IPS-20b (cell line): ENCODE data around the gene SPAG17.
A peak's percentile ranks its signal among the peaks of the same experiment; 100 is the strongest.

Source experiments
- H3K27ac ChIP-seq: one replicate; pipeline ENCODE4 v1.5.1; 2013; ENCODE audit warnings: low read length
- H3K27me3 ChIP-seq: 2 replicates; pipeline ENCODE4 v1.6.1; 2013; ENCODE audit warnings: mild to moderate bottlenecking, low read length, inconsistent platforms; ENCODE audit not compliant: insufficient read depth
- H3K36me3 ChIP-seq: 2 replicates; pipeline ENCODE4 v1.6.1; 2013; ENCODE audit warnings: low read depth, mild to moderate bottlenecking, inconsistent platforms, low read length, moderate library complexity; ENCODE audit not compliant: insufficient read depth
- H3K4me1 ChIP-seq: 2 replicates; pipeline ENCODE4 v1.6.1; 2013; ENCODE audit warnings: mild to moderate bottlenecking, control low read depth, inconsistent platforms, low read length, moderate library complexity; ENCODE audit not compliant: insufficient read depth
- H3K4me3 ChIP-seq: 2 replicates; pipeline ENCODE4 v1.5.1; 2013; ENCODE audit warnings: mild to moderate bottlenecking, low read length, inconsistent platforms
- H3K9ac ChIP-seq: 2 replicates; pipeline ENCODE4 v1.6.1; 2013; ENCODE audit warnings: low read depth, mild to moderate bottlenecking, inconsistent platforms, low read length, moderate library complexity
- H3K9me3 ChIP-seq: 2 replicates; pipeline ENCODE4 v1.6.1; 2013; ENCODE audit warnings: mild to moderate bottlenecking, low read depth, low read length, inconsistent platforms; ENCODE audit not compliant: insufficient read depth

Gene SPAG17

DNA sequence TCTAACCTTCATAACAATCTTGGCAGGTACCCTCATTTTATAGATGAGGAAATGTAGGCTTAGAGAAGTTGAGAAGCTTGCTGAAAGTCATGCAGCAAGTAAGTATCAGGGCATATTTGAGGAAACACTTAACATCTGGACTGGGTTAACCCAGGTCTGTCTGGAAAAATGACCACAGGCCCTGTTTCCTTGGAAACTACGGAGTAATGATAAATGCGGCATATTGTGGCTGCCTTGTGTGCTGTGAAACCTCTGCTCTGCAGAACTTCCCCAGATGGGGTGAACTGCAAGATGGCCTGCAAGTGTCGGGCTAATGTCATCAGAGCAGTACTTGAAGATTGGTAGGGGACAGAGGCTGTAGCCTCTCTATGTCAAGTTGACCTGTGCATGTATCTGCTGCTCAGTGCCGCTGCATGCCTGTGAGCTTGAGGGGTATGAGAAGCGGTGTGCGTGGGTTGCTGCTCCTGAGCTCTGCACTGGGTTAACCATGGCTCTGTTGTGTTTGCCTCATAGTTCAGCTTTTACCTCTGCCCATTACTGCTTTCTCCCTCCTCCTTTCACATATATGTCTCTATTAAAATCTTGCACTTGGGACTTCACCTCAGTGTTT, 172.4 kb downstream of the SPAG17 start:
- Histone ChIP-seq H3K9ac (no peak overlapping the region), H3K27me3 (no peaks in the 10 kb centered on the region), H3K27ac (no peak overlapping the region), H3K4me1 (no peaks in the 10 kb centered on the region), H3K4me3 (no peak overlapping the region), H3K9me3 (no peaks in the 10 kb centered on the region), H3K36me3 (no peaks in the 10 kb centered on the region)

DNA sequence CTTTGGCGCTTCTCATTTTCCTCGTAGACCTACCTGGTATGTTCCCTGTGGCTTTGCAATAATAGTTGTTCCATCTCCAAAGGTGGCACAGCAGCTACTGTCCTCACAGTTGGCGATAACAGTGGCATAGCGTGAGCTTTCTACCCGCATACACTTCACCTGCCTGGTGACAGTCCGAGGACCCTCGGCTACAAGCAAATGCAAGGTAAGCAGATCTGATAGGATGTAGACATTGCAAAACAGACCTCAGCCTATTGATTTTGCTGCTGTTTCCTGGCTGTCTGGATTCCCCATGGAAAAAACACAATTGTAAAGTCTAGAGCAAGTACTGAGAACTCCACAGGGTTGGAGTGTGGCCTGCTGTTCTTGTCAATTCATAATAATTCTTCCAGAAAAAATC, 177.0 kb downstream of the SPAG17 start:
- H3K4me1 ChIP-seq: no peaks in the 10 kb centered on the region
- no peak overlapping the region for H3K4me3 ChIP-seq
- no peak overlapping the region for H3K9ac ChIP-seq
- H3K27ac ChIP-seq: no peak overlapping the region
- H3K27me3 ChIP-seq: no peaks in the 10 kb centered on the region
- no peaks in the 10 kb centered on the region for H3K9me3 ChIP-seq
- H3K36me3 ChIP-seq: no peaks in the 10 kb centered on the region

GRCh38 chr1:118007391-118007790, 177.6 kb downstream of the SPAG17 start:
- H3K9me3 ChIP-seq: no peaks in the 10 kb centered on the region
- H3K4me3 ChIP-seq: no peak overlapping the region
- no peaks in the 10 kb centered on the region for H3K27me3 ChIP-seq
- H3K36me3 ChIP-seq: no peaks in the 10 kb centered on the region
- no peak overlapping the region for H3K9ac ChIP-seq
- H3K27ac ChIP-seq: no peak overlapping the region
- no peaks in the 10 kb centered on the region for H3K4me1 ChIP-seq

DNA sequence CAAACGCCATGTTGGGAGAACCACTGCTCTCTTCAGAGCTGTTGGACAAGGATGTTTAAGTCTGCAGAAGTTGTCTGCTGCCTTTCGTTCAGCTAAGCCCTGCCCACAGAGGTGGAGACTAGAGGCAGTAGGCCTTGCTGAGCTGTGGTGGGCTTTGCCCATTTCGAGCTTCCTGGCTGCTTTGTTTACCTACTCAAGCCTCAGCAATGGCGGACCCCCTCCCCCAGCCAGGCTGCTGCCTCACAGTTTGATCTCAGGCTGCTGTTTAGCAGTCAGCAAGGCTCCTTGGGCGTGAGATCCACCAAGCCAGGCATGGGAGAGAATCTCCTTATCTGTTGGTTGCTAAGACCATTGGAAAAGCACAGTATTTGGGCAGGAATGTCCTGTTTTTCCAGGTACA, 180.7 kb downstream of the SPAG17 start:
- no peaks in the 10 kb centered on the region for H3K27me3 ChIP-seq

DNA sequence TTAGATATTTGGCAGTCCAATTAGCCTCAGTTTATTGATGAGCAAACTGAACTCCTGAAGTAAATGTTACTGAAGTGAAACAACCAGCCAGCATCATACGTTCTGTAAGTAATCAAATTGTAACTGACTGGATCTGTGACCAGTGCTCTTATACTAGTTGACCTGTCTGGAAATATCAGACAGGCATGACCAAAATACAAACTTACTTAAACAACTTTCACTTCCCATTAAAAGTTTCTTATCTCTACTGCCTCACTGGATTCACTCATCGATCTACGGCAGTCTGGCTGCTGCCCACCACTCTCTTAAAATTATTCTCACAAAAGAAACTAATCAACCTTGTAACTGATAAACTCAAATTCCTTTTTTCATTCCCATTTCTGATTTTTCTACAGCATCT, 199.1 kb downstream of the SPAG17 start:
- Histone ChIP-seq H3K27ac (no peak overlapping the region), H3K9me3 (no peaks in the 10 kb centered on the region), H3K27me3 (no peaks in the 10 kb centered on the region), H3K9ac (no peak overlapping the region), H3K4me1 (no peaks in the 10 kb centered on the region), H3K4me3 (no peak overlapping the region), H3K36me3 (no peaks in the 10 kb centered on the region)

More for the DNA sequence above, 180.7 kb downstream of the SPAG17 start:
- no peaks in the 10 kb centered on the region for H3K4me1 ChIP-seq
- H3K9ac ChIP-seq: no peak overlapping the region
- no peak overlapping the region for H3K4me3 ChIP-seq
- H3K36me3 ChIP-seq: no peaks in the 10 kb centered on the region
- H3K27ac ChIP-seq: no peak overlapping the region
- H3K9me3 ChIP-seq: no peaks in the 10 kb centered on the region

GRCh38 chr1:117985239-117985638, 199.8 kb downstream of the SPAG17 start:
- no peaks in the 10 kb centered on the region for H3K4me1 ChIP-seq
- H3K36me3 ChIP-seq: no peaks in the 10 kb centered on the region
- no peak overlapping the region for H3K4me3 ChIP-seq
- H3K9me3 ChIP-seq: no peaks in the 10 kb centered on the region
- no peak overlapping the region for H3K27ac ChIP-seq
- no peaks in the 10 kb centered on the region for H3K27me3 ChIP-seq
- no peak overlapping the region for H3K9ac ChIP-seq

GRCh38 chr1:117981455-117982192, 203.4 kb downstream of the SPAG17 start:
- no peak overlapping the region for H3K9ac ChIP-seq
- no peaks in the 10 kb centered on the region for H3K27me3 ChIP-seq

GRCh38 chr1:117976381-117976780, 208.6 kb downstream of the SPAG17 start:
- H3K9ac ChIP-seq: no peak overlapping the region
- no peak overlapping the region for H3K4me3 ChIP-seq
- H3K27me3 ChIP-seq: no peaks in the 10 kb centered on the region
- H3K36me3 ChIP-seq: no peaks in the 10 kb centered on the region
- no peak overlapping the region for H3K27ac ChIP-seq
- H3K9me3 ChIP-seq: no peaks in the 10 kb centered on the region
- H3K4me1 ChIP-seq: no peaks in the 10 kb centered on the region

More at GRCh38 chr1:117981455-117982192, 203.4 kb downstream of the SPAG17 start:
- Histone ChIP-seq H3K36me3 (no peaks in the 10 kb centered on the region), H3K9me3 (no peaks in the 10 kb centered on the region), H3K27ac (no peak overlapping the region), H3K4me1 (no peaks in the 10 kb centered on the region), H3K4me3 (no peak overlapping the region)

DNA sequence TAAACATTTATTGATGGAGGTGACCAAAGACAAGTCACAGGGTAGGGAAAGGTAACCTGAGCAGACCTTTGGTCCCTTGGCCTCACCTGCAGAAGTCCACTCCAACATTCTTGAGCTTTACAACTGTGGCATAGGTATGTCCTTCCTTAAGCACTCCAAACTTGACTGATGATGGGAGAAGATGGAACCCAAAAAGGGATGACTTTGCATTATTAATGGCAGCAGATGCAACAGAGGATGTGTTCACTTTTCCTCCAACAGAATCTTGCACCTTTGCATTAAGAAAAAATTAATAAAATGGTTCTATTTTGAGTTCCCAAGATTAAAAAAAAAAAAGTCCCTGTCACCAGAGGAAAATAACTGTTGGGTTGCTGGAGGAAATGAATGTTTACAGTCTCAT, 213.3 kb downstream of the SPAG17 start:
- Histone ChIP-seq H3K9ac (no peak overlapping the region), H3K36me3 (no peaks in the 10 kb centered on the region), H3K27me3 (no peaks in the 10 kb centered on the region), H3K9me3 (no peaks in the 10 kb centered on the region), H3K4me1 (peaks cover 10% of the 10 kb centered on the region; the same call in 1 of the 2 replicates), H3K27ac (no peak overlapping the region), H3K4me3 (no peak overlapping the region)

DNA sequence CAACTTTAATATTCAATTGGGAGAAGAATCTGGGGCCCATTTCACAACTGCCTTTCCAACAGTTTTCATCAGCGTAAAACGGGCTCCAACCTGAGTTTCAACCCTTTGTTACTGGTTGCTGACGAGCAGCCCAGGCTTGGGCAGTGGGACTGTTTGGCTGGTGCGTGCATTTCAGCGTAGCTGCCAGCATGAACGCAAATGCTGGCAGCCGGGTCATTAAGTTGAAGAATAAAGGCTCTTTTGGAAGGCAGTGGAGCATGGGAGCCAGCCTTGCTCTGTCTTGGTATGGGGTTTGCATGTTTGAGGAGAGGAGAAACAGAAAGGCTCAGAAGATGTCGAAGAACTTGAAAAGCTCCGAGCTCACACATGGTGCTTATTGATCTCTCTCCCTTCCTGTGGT, 214.8 kb downstream of the SPAG17 start:
- Histone ChIP-seq H3K27ac (no peak overlapping the region), H3K36me3 (no peaks in the 10 kb centered on the region), H3K9me3 (no peaks in the 10 kb centered on the region), H3K9ac (no peak overlapping the region), H3K4me1 (peaks cover 10% of the 10 kb centered on the region; the same call in 1 of the 2 replicates), H3K27me3 (no peaks in the 10 kb centered on the region), H3K4me3 (no peak overlapping the region)

DNA sequence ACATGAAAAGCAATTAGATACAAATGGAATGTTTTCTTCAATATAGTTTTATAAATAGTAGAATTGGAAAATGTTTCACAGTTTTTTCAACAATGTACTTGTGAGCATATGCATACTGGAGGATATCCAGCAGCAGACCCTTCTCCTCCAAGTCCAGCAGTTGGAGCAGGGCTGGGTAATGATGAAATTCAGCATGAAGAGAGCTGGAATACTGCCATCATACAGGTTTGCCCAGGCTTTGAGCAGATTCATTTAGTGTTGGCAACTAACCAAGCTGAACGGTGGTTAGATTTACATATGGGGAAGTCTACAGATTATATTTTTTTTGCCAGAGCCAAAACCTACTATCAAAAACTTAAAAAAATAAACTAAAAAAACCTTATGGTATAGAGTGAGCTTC, 217.1 kb downstream of the SPAG17 start:
- H3K27ac ChIP-seq: peak overlapping the region; percentile 49

GRCh38 chr1:117967477-117967876, 217.6 kb downstream of the SPAG17 start:
- H3K4me3 ChIP-seq: 0 out of 2 replicates have a peak overlapping the region, but pooled peaks have one; percentile 17
- H3K4me1 ChIP-seq: peaks cover 10% of the 10 kb centered on the region; the same call in 1 of the 2 replicates
- no peak overlapping the region for H3K9ac ChIP-seq
- H3K9me3 ChIP-seq: no peaks in the 10 kb centered on the region
- H3K36me3 ChIP-seq: peaks cover 17% of the 10 kb centered on the region
- H3K27me3 ChIP-seq: no peaks in the 10 kb centered on the region
- peak overlapping the region; percentile 49 for H3K27ac ChIP-seq

More for the DNA sequence above, 217.1 kb downstream of the SPAG17 start:
- no peaks in the 10 kb centered on the region for H3K9me3 ChIP-seq
- H3K4me1 ChIP-seq: peaks cover 10% of the 10 kb centered on the region; the same call in 1 of the 2 replicates
- H3K9ac ChIP-seq: no peak overlapping the region
- H3K36me3 ChIP-seq: peaks cover 13% of the 10 kb centered on the region
- no peaks in the 10 kb centered on the region for H3K27me3 ChIP-seq
- H3K4me3 ChIP-seq: 0 out of 2 replicates have a peak overlapping the region, but pooled peaks have one; percentile 17
